SK-N-SH treated with all-trans-retinoic acid at 6 μM for 48 hours (cell line): Measurements from ENCODE around the gene GRID1.

Experiments
- ATAC-seq: fragments of 200-7000 bp; cut with Tn5 transposase; 3 replicates; pipeline ENCODE4 v1.9.1; 2020; ENCODE audit warnings: mild to moderate bottlenecking, moderate library complexity
- ARNTL ChIP-seq: fragments of 450-650 bp; formaldehyde crosslinking; IDR thresholded peaks from 2 replicates; pipeline ENCODE4 v1.5.0; 2020; ENCODE audit warnings: low read depth, mild to moderate bottlenecking, moderate library complexity, borderline replicate concordance
- BACH2 ChIP-seq: fragments of 250-450 bp; sonication (Bioruptor Pico); IDR thresholded peaks from 2 replicates; pipeline ENCODE4 v1.9.0; 2021; ENCODE audit warnings: mild to moderate bottlenecking, borderline replicate concordance
- CREB5 ChIP-seq: fragments of 250-450 bp; sonication (Bioruptor Pico); IDR thresholded peaks from 2 replicates; pipeline ENCODE4 v1.5.1; 2020; ENCODE audit warnings: low read depth, mild to moderate bottlenecking, moderate library complexity
- CSDC2 ChIP-seq: fragments of 250-450 bp; sonication (Bioruptor Pico); IDR thresholded peaks from 2 replicates; pipeline ENCODE4 v1.5.0; 2020; ENCODE audit warnings: mild to moderate bottlenecking, moderate library complexity
- CSRNP3 ChIP-seq: fragments of 250-450 bp; sonication (Bioruptor Pico); IDR thresholded peaks from 2 replicates; pipeline ENCODE4 v1.5.1; 2021; ENCODE audit warnings: mild to moderate bottlenecking, moderate library complexity
- ESRRG ChIP-seq: fragments of 250-450 bp; sonication (Bioruptor Pico); IDR thresholded peaks from 2 replicates; pipeline ENCODE4 v1.6.1; 2021; ENCODE audit warnings: mild to moderate bottlenecking
- GLIS3 ChIP-seq: fragments of 250-450 bp; sonication (Bioruptor Pico); IDR thresholded peaks from 2 replicates; pipeline ENCODE4 v1.5.0; 2020; ENCODE audit warnings: mild to moderate bottlenecking, moderate library complexity
- ISL1 ChIP-seq: fragments of 250-450 bp; sonication (Bioruptor Pico); IDR thresholded peaks from 2 replicates; pipeline ENCODE4 v2.1.2; 2022; ENCODE audit warnings: mild to moderate bottlenecking, moderate library complexity
- OSR1 ChIP-seq: fragments of 250-450 bp; sonication (Bioruptor Pico); IDR thresholded peaks from 2 replicates; pipeline ENCODE4 v1.8.0; 2022; ENCODE audit warnings: moderate library complexity, mild to moderate bottlenecking, inconsistent platforms
- PATZ1 ChIP-seq: fragments of 250-450 bp; sonication (Bioruptor Pico); IDR thresholded peaks from 2 replicates; pipeline ENCODE4 v1.8.0; 2020; ENCODE audit warnings: mild to moderate bottlenecking, moderate library complexity, borderline replicate concordance
- POU6F1 ChIP-seq: fragments of 250-450 bp; sonication (Bioruptor Pico); IDR thresholded peaks from 2 replicates; pipeline ENCODE4 v1.8.0; 2021; ENCODE audit warnings: low read depth, mild to moderate bottlenecking, moderate library complexity, borderline replicate concordance
- PPARA ChIP-seq: fragments of 250-450 bp; sonication (Bioruptor Pico); IDR thresholded peaks from 2 replicates; pipeline ENCODE4 v1.5.0; 2020; ENCODE audit warnings: mild to moderate bottlenecking, borderline replicate concordance
- RARB ChIP-seq: fragments of 250-450 bp; sonication (Bioruptor Pico); IDR thresholded peaks from 2 replicates; pipeline ENCODE4 v1.8.0; 2021; ENCODE audit warnings: mild to moderate bottlenecking, moderate library complexity
- TCF4 ChIP-seq: fragments of 250-450 bp; sonication (Bioruptor Pico); IDR thresholded peaks from 2 replicates; pipeline ENCODE4 v1.8.0; 2021; ENCODE audit warnings: mild to moderate bottlenecking, moderate library complexity, borderline replicate concordance
- TOX ChIP-seq: fragments of 250-450 bp; sonication (Bioruptor Pico); IDR thresholded peaks from 2 replicates; pipeline ENCODE4 v1.8.0; 2021; ENCODE audit warnings: mild to moderate bottlenecking, moderate library complexity, borderline replicate concordance
- ZC3H10 ChIP-seq: fragments of 250-450 bp; sonication (Bioruptor Pico); IDR thresholded peaks from 2 replicates; pipeline ENCODE4 v1.5.1; 2021; ENCODE audit warnings: mild to moderate bottlenecking, moderate library complexity
- ZFP3 ChIP-seq: fragments of 250-450 bp; sonication (Bioruptor Pico); IDR thresholded peaks from 2 replicates; pipeline ENCODE4 v1.5.0; 2020; ENCODE audit warnings: mild to moderate bottlenecking, moderate library complexity
- ZFP30 ChIP-seq: fragments of 450-650 bp; formaldehyde crosslinking; IDR thresholded peaks from 2 replicates; pipeline ENCODE4 v1.5.0; 2022; ENCODE audit warnings: mild to moderate bottlenecking, moderate library complexity
- ZNF70 ChIP-seq: fragments of 450-650 bp; formaldehyde crosslinking; IDR thresholded peaks from 2 replicates; pipeline ENCODE4 v1.5.0; 2020; ENCODE audit warnings: mild to moderate bottlenecking, moderate library complexity
- ZNF8 ChIP-seq: fragments of 450-650 bp; formaldehyde crosslinking; IDR thresholded peaks from 2 replicates; pipeline ENCODE4 v1.5.0; 2020; ENCODE audit warnings: mild to moderate bottlenecking, moderate library complexity

Gene GRID1

GRCh38 chr10:86202226-86202735 is 164.3 kb downstream of the GRID1 start (continued):
- TF ChIP-seq PATZ1 (no peak), OSR1 (CRISPR knock-in tag) (no peak), PPARA (no peak), GLIS3 (CRISPR knock-in tag) (no peak), ISL1 (CRISPR knock-in tag) (no peak), CSDC2 (CRISPR knock-in tag) (no peak), ZFP30 (CRISPR knock-in tag) (no peak)

- no peak for ATAC-seq
These were observed 165.7 kb downstream of the GRID1 start for GRCh38 chr10:86200867-86201266.

GRCh38 chr10:86200269-86200668 is 166.3 kb downstream of the GRID1 start:
- ATAC-seq: no peak
- no peak for TF ChIP-seq BACH2 (CRISPR knock-in tag)
- no peak for TF ChIP-seq ESRRG (CRISPR knock-in tag)
- TF ChIP-seq ZNF70 (CRISPR knock-in tag): no peak
- TF ChIP-seq CSDC2 (CRISPR knock-in tag): no peak
- TF ChIP-seq ZNF8 (CRISPR knock-in tag): no peak
- no peak for TF ChIP-seq POU6F1 (CRISPR knock-in tag)
- TF ChIP-seq ZC3H10: no peak
- TF ChIP-seq CREB5 (CRISPR knock-in tag): no peak
- TF ChIP-seq CSRNP3: no peak
- no peak for TF ChIP-seq RARB (CRISPR knock-in tag)
- TF ChIP-seq ARNTL (CRISPR knock-in tag): no peak
- TF ChIP-seq ZFP30 (CRISPR knock-in tag): no peak
- no peak for TF ChIP-seq ISL1 (CRISPR knock-in tag)

More at GRCh38 chr10:86200867-86201266, 165.7 kb downstream of the GRID1 start:
- no peak for TF ChIP-seq PPARA
- TF ChIP-seq ESRRG (CRISPR knock-in tag): no peak
- no peak for TF ChIP-seq RARB (CRISPR knock-in tag)
- TF ChIP-seq ZFP3 (CRISPR knock-in tag): no peak
- no peak for TF ChIP-seq CSRNP3
- no peak for TF ChIP-seq TOX (CRISPR knock-in tag)
- TF ChIP-seq TCF4: no peak
- no peak for TF ChIP-seq GLIS3 (CRISPR knock-in tag)
- TF ChIP-seq ZC3H10: no peak
- no peak for TF ChIP-seq OSR1 (CRISPR knock-in tag)

- no peak for TF ChIP-seq ZNF8 (CRISPR knock-in tag)
- no peak for TF ChIP-seq POU6F1 (CRISPR knock-in tag)
- TF ChIP-seq CREB5 (CRISPR knock-in tag): no peak
- TF ChIP-seq ARNTL (CRISPR knock-in tag): no peak
- TF ChIP-seq ZFP3 (CRISPR knock-in tag): no peak
- TF ChIP-seq PPARA: no peak
- TF ChIP-seq ISL1 (CRISPR knock-in tag): no peak
- no peak for TF ChIP-seq TOX (CRISPR knock-in tag)
- TF ChIP-seq PATZ1: no peak
- TF ChIP-seq RARB (CRISPR knock-in tag): no peak
- no peak for TF ChIP-seq ESRRG (CRISPR knock-in tag)
- no peak for TF ChIP-seq GLIS3 (CRISPR knock-in tag)
- ATAC-seq: no peak
These were observed 167.6 kb downstream of the GRID1 start for GRCh38 chr10:86199041-86199440.
